MM.1S (cell line): Measurements from ENCODE around the gene CCDC171.

Experiments
- EZH2phosphoT487 ChIP-seq: fragments of 300-600 bp; sonication (generic); IDR thresholded peaks from 2 replicates; pipeline ENCODE4 v1.6.1; 2018; ENCODE audit warnings: antibody characterized with exemption, low read length
- TF ChIP-seq, protein P1 (sequence below): fragments of 300-600 bp; sonication (generic); IDR thresholded peaks from 2 replicates; pipeline ENCODE4 v1.5.1; 2016; ENCODE audit warnings: antibody characterized with exemption, low read length, mixed read lengths

DNA sequence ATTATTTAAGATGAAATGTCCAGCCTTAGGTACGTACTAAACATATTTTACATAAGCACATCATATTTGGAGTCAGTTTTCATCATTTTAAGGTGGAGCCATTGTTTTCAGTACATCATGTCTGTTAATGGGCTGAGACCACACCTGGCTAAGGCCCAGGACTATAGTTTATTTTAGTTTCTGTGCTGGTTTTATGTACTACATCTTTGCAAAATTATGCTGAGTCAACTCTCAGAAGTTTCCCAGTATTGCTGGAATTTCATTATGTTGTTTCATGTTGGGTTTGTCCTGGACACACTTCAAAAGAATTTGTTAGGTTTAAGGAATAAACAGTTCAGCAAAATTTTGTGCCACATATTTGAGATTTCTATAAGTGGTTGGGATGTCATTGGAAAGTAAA is 171.2 kb downstream of the CCDC171 start:
- TF ChIP-seq, protein P1, sequence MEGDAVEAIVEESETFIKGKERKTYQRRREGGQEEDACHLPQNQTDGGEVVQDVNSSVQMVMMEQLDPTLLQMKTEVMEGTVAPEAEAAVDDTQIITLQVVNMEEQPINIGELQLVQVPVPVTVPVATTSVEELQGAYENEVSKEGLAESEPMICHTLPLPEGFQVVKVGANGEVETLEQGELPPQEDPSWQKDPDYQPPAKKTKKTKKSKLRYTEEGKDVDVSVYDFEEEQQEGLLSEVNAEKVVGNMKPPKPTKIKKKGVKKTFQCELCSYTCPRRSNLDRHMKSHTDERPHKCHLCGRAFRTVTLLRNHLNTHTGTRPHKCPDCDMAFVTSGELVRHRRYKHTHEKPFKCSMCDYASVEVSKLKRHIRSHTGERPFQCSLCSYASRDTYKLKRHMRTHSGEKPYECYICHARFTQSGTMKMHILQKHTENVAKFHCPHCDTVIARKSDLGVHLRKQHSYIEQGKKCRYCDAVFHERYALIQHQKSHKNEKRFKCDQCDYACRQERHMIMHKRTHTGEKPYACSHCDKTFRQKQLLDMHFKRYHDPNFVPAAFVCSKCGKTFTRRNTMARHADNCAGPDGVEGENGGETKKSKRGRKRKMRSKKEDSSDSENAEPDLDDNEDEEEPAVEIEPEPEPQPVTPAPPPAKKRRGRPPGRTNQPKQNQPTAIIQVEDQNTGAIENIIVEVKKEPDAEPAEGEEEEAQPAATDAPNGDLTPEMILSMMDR, result no peak
- TF ChIP-seq EZH2phosphoT487, result no peak
